NCI-H128 (cell line): ENCODE measurements around the gene ENAH.
A peak's percentile ranks its signal among the peaks of the same experiment; 100 is the strongest.
"Not testable (repeated sequence)": the region's sequence is repeated elsewhere in the genome, so short reads cannot be mapped to it uniquely, and the experiment has no call there.

Experiments
- DNase-seq: peaks from one replicate; lab custom pipeline; 2025; ENCODE audit not compliant: unreplicated experiment; lab: John Stamatoyannopoulos, UW

ENAH gene

DNA sequence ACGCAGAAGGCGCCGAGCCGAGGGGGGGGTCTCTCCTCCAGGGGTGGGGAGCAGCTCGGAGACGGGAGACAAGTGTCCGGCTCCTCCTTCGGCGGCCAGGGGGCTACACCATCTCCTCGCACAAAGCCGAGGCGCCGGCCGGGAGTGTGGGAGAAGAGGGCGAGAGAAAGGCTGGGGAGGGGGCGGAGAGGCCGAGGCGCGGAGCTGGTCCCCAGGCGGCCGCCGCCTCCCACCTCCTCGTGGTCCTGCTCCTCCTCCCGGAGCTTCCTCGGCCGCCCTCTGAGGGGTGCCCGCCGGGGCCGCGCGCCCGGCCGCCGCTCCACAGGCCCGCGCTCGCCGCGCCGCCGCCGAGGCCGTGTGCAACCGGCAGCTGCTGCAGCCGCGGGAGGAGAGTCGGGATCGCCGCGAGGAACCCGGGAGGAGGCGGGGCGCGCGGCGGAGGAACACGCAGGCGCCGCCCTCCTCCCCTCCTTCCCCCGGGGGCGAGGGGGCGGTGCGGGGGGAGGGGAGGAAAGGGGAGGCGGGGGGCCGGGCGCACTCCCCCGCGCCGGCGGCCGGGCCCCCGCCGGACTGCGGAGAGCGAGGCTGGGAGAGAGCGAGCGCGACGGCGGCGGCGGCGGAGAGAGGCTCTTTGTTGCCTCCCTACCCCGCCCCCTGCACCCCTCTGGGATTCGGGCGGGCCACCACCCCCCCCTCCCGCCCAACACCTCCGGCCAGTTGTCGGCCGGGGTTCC lies at the start of gene ENAH:
Gene ENAH (minus strand): TSS at position 395 of the 734 bp plus-strand sequence. CDS start 433 bp downstream, outside the sequence.
- DNase-seq: peak; percentile 87

DNA sequence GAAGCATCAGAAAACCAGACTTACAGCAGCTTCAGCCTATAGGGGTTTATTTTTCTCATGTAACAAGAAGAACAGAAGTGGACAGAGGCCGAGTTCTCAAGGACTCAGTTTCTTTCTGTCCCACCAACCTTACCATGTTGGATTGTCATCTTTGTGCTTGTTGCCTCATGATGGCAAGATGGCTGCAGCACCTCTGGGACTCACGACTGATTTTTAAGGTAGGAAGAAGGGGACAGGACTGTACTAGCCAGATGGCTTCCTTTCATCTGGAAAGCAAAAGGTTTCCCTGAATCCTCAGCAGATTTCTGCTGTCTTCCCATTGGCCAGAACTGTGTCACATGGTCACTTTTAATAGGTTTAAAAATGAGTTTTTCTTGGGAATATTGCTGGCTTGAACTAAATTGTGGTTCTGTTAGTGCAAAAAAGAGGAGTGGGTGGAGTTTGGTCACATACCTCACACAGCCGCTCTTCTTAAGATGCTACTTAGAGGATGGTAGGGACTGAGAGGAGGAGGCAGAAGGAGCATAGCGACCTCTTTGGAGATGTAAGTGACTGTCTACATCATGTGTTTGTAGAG lies 48.1 kb upstream of the ENAH start:
- DNase-seq: no peak

DNA sequence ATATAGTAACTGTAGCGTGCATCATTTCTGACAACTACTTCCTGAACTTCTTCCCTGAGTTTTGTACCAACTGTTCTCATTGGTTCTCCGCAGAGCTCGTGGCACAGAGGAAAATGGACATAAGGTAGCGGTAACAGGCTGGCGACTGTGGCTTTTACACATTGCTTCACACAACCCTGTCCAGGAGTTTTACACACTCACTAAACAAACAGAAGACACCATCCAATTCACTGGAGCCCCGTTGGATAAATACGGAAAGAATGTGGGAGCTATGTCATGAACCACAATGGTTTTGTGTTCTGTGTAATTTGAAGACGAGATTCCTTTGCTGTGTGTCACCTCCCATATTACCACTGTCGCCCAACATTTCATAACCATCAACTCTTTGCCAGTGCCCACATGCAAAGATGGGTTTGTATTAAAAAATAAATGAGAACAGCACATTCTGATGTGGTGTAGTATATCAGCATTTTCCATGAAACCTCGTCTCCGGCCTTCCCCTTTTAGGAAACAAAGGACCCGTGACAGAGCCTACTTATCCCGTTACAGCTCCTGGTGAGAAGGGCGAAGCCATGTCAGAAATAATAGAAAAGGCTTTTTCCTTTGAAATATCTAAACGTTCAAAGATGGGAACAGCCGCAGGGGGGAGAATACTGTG lies 47.4 kb upstream of the ENAH start:
- no peak for DNase-seq

DNA sequence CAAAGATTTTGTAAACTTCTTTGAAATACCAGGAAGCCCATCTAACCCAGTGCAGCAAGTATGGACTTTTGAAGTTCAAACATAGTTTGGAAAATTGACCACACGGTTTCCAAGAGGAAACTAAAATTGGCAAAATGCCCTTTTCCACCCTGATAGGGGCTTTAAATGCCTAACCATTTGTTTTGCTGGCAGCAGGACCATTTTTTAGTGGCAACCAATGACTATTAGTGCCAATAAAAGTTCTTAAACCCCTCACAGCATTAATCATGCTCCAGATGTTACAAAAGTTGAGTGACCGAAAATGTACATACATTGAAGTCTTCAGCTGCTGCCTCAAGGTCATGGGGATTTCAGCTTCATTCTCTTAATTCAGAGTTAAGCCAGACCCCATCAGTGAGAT lies 46.4 kb upstream of the ENAH start:
- no peak for DNase-seq

DNA sequence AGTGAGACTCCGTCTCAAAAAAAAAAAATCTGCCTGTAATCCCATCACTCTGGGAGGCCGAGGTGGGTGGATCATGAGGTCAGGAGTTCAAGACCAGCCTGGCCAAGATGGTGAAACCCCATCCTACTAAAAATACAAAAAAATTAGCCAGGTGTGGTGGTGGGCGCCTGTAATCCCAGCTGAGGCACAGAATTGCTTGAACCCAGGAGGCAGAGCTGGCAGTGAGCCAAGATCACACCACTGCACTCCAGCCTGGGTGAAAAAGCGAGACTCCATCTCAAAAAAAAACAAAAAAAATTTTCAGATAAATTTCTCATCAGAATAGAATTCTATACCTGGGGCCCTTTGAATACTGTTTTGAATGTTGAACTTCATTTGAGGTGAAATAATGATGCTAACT lies 45.3 kb upstream of the ENAH start:
- not testable (repeated sequence) for DNase-seq

DNA sequence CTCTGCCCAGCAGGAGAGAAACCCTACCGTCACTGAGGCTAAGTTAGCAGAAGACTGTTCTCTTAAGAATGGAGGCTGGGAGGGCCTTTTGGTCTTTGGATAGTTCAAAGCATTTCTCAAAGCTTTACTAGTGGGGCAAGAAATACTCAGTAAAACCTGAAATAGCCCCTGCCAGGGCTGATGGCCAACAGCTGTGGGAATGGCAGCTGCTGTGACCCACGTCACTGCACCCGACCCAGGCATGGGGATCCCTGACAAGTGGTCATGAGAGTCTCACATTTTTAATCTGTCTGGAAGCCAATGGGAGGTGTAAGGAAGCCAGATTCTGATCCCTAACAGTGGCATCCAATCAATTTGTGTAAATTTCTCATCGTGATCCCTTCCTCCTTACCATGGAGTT lies 44.5 kb upstream of the ENAH start:
- DNase-seq: no peak

DNA sequence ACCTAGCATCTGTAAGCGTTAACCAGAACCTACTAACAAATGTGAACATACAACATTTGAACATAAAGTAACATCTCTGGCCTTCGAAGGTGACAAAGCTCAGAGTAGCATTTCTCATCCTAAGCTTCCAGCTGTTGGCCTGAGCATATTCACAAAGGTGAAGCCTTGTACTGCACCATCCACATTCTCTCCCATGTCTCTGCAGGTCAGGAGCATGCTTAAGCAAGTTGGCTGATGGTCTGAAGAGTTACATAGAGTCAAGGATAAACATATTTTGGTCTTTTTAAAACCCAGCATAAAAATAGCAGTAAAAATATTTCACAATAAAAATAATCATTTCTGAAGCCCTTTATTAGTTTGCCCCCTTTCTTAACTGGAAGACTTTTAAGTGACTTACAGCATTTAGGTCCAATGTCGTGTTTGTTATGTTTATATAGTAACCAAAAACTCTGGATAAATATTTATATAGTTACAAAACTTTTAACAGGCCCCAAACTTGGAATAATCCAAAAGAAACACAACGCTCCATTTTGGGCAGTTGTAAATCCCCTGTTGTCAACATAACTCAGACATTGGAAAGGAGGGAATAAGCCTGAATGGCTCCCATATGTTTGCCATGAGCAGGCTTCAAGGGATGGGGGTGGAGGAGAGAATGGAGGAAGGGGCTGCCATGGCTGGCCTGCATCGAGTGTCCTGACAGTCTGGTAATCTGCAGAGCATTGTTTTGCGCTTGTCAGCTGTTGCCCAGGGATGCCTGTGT lies 42.8 kb upstream of the ENAH start:
- no peak for DNase-seq

DNA sequence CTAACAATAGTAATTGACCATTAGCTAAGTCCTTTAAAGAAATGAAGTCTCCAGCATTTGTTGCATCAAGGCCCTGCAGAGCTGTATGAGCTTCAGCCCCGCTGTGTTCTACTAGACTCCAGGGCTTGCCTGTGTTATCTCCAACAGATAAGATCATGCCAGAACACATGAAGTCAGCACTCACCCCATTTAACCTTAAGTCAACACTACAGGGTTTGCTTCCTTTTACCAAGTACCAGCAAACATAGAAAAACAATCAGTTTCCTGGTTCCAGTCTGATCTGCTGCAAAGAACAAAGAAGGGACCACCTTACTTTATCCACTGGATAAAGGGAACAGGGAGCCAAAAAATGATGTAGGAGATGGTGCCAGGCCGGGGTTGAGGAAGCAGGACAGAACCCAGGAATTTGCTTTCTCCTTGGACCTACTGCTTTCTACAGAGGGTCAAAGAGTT lies 41.3 kb upstream of the ENAH start:
- DNase-seq: no peak

DNA sequence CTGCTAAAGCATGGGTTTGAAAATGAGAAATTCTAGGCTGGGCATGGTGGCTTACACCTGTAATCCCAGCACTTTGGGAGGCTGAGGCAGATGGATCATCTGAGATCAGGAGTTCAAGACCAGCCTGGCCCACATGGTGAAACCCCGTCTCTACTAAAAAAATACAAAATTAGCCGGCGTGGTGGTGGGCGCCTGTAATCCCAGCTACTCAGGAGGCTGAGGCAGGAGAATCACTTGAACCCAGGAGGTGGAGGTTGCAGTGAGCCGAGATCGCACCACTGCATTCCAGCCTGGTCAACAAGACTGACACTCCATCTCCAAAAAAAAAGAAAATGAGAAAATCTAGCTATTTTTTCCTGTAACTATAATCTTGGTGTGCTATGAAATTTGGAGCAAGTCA lies 40.8 kb upstream of the ENAH start:
- DNase-seq: not testable (repeated sequence)

DNA sequence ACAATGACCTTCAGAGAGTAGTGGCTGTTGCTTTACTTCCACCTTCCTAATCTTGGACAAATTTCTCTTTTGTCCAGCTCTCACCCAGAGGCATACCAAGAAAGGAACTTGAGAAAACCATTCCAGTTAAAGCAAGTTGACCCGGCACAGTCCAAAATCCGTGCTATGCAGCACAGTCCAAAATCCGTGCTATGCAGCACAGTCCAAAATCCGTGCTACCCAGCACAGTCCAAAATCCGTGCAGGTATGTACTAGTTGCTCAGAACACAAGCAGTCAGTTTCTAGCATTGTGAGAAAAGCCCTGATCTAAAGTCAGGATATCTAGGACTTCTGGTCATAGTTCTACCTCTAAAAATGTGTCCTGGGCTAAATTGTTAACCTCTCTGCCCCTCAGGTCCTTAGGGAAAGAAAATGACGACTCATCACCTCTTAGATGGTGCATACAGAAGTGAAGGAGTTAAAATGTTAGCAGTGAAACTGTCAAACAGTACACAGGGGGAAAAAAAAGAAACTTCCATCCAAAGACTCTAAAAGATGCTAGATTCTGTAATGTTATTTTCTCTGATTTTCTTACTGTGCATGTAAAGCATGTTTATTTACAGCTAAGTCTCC lies 40.3 kb upstream of the ENAH start:
- DNase-seq: no peak

DNA sequence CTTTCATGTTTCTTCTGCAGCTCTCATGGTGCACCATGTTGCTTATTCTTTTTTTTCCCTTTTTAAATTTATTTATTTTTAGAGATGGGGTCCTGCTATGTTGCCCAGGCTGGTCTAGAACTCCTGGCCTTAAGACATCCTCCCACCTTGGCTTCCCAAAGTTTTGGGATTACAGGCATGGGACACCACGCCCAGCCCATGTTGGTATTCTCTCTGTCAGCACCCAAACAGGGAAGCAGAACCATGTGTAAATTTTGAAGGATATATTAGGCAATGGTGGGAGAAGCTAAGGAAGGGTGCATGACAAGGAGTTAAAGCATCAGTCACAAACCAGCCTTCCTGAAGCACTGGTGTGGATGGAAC lies 39.6 kb upstream of the ENAH start:
- DNase-seq: no peak

DNA sequence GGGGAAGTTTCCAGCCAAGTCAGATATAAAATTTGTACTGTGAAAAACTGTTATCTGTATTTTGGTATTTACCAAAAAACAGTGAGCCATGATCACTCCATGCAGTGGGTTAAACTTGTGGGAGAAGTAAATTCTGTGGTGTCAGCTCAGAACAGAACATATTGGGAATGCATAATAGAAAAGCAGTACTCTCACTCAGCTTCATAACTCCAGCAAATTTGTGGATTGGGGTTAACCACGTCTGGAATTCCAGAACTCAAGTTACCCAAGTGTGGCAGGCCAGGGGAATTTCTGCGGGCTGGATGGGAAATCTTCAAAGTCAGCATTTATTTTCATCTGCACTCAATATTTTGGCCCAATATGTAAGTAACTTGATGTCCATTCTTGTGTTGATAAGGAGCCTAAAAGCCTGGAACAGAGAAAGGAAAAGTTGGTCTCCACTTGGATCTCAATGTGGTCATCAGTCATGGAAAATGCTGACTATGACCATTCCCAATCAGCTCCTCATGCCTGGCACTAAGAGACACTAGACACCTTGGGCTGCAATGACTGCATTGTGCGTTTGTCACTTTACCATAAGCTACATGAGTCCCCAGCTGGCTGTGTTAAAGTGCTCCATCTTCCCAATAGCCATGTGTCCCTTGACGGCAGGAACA lies 39.1 kb upstream of the ENAH start:
- no peak for DNase-seq

DNA sequence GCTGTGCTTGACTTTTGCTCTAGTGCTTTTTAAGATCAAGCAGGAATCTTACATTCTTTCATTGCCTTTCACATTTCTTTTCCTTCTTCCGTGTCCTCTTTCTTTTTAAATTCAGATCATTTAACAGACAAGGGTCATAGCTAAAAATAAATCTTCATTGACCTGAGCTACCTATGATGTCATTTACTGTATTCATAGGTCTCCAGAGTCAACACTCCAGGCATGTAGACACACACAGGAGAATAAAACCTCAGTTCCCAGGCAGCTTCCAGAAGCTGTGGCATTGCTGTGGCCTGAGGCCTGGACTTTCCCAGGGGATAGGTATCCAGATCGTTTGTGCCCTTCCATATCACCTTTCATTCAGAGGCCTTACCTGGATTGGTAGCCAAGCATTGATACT lies 38.5 kb upstream of the ENAH start:
- no peak for DNase-seq

DNA sequence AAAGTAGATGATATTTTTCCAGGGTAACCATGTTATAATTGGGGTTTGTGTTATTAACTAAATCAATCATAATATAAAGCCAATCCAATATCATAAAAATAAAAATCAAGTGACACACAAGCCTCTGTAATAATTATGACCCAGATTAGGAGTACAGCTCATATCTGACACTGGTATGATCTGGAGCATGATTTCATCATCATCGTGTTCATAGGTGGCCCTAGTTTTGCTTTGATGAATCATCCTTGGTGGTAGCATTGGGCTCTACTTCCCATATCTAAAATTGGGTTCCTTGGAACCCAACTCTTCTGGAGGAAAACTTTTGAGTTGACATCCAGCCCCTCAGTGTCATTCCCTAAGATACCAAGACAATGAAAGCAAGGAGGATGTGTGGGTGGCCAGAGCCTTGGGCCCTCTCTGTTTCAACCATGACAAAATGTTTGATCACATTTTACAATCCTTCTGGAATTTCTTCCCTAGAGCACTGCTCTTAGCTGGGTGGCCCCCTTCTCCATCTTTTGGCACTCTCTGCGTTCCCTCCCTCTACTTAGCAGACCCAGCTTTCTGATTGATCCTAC lies 37.0 kb upstream of the ENAH start:
- no peak for DNase-seq

DNA sequence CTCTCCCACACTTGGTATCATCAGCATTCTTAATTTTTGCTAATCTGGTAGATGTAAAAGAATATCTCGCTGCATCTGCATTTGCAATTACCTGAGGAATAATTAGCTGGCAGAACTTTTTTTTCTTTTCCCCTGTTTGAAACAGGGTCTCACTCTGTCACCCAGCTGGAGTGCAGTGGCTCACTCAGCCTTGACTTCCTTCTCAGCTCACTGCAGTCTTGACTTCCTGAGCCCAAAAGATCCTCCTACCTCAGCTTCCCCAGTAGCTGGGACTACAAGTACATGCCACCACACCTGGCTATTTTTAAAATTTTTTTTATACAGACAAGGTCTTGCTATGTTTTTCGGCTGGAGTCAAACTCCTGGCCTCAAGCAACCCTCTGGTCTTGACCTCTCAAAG lies 35.4 kb upstream of the ENAH start:
- DNase-seq: no peak

DNA sequence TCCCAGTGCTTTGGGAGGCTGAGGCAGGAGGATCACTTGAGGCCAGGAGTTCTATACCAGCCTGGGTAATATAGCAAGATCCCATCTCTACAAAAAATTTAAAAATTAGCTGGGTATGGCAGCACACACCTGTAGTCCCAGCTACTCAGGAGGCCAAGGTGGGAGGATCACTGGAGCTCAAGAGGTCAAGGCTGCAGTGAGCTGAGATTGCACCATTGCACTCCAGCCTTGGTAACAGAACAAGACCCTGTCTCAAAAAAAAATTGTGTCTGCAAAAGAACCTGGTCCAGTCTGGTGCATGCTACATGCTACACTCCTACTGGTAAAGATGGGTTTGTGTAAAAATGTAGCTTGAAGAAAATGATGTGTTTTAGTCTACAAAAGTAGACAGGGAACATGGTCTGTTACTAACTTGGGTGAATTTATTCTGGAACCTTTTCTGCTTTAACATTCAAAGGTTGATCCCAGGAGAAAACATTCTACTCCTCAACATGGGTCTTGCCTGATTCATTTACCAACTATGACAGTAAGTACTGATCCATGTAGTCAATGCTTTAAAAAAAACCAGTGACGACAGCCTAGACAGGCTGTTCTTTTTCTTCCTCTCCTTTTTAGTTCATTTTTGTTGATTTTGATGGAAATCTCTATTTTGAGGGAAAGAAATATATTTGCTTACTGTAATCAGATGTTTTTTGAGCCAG lies 32.7 kb upstream of the ENAH start:
- DNase-seq: no peak

DNA sequence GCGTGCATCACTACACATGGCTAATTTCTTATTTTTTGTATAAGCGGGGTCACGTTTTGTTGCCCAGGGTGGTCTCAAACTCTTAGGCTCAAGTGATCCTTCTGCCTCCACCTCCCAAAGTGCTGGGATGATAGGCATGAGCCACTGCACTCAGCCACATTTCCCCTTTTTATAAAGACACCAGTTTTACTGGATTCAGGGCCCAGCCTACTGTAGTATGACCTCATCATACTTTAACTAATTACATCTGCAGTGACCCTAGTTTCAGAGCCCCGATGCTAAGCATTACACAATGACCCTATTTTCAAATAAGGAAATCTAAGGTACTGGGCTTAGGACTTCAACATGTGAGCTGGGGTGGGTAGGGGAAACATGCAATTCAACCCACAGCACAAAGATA lies 31.8 kb upstream of the ENAH start:
- DNase-seq: no peak

DNA sequence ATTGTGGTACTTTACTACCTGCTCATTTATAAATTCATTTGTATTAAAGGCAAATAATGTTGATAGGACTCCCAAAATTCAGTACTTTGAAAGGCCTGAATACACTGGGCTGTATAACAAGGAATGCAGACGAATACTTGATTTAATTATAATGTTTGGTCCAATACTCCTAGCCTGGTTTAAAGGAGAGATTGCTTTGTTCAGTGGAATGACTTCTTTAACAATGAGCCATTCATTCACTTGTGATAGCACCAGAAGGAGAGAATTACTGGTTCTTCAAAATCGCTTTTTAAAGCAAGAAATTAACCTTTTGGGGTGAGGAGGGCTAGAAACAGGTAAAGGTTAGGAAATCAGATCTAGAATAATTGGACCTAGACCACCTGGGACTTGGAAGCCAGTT lies 28.3 kb upstream of the ENAH start:
- DNase-seq: no peak

DNA sequence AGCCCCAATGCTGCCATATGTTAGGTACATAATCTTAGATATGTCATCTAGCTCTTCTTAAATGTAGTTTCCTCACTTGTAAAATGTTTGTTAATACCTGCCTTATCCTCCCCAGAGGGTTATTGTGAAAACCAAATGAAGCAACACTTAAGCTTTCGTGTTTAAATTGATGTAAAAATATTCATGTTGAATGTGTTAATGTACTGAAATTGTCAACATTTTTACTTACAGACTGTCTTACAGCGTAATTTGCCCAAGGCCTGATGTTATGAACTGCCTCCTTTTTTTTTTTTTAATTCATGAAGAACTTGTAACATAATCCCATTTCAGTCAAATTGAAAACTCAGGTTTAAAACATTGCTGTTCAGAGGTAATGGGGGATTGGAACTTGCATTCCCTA lies 25.6 kb upstream of the ENAH start:
- no peak for DNase-seq
